H9 (cell line): ENCODE data around the gene PRR15. TPM values are rescaled to one million over a fixed set of nuclear protein-coding genes. Genes with fewer than 3 reads are reported as not detected.

Source experiments
- DNase-seq: peaks from one replicate; pipeline ENCODE4 v3.0.0-alpha.2; 2017
- H2AFZ ChIP-seq: one replicate; pipeline ENCODE4 v1.6.1; 2013; ENCODE audit warnings: mild to moderate bottlenecking, low read length, control low read depth, moderate library complexity
- H2AK5ac ChIP-seq: 2 replicates; pipeline ENCODE4 v1.6.1; 2013; ENCODE audit warnings: low read length, control low read depth, mixed read lengths; ENCODE audit not compliant: insufficient read length
- H2BK120ac ChIP-seq: one replicate; pipeline ENCODE4 v1.6.1; 2013; ENCODE audit warnings: low read depth, mild to moderate bottlenecking, low read length, control low read depth, inconsistent platforms; ENCODE audit not compliant: poor library complexity, severe bottlenecking
- H2BK12ac ChIP-seq: 2 replicates; pipeline ENCODE4 v1.6.1; 2013; ENCODE audit warnings: low read length, control low read depth, mixed read lengths, low read depth; ENCODE audit not compliant: insufficient read length
- H2BK15ac ChIP-seq: 2 replicates; pipeline ENCODE4 v1.6.1; 2013; ENCODE audit warnings: low read depth, low read length, control low read depth
- H2BK20ac ChIP-seq: one replicate; pipeline ENCODE4 v1.6.1; 2013; ENCODE audit warnings: low read depth, mild to moderate bottlenecking, low read length, control low read depth, inconsistent platforms; ENCODE audit not compliant: poor library complexity, severe bottlenecking
- H2BK5ac ChIP-seq: 2 replicates; pipeline ENCODE4 v1.6.1; 2013; ENCODE audit warnings: low read length, control low read depth, mixed read lengths; ENCODE audit not compliant: insufficient read length
- H3K14ac ChIP-seq: 2 replicates; pipeline ENCODE4 v1.6.1; 2013; ENCODE audit warnings: low read length, control low read depth; ENCODE audit not compliant: insufficient read depth
- H3K18ac ChIP-seq: 2 replicates; pipeline ENCODE4 v1.6.1; 2013; ENCODE audit warnings: low read depth, mild to moderate bottlenecking, mixed read lengths, low read length, control low read depth; ENCODE audit not compliant: insufficient read length
- H3K23ac ChIP-seq: 2 replicates; pipeline ENCODE4 v1.6.1; 2013; ENCODE audit warnings: low read length, control low read depth, mixed read lengths, low read depth; ENCODE audit not compliant: insufficient read length
- H3K23me2 ChIP-seq: 2 replicates; pipeline ENCODE4 v1.6.1; 2013; ENCODE audit warnings: low read depth, mild to moderate bottlenecking, mixed read lengths, low read length, control low read depth; ENCODE audit not compliant: insufficient read length, poor library complexity, severe bottlenecking
- H3K27ac ChIP-seq: 2 replicates; pipeline ENCODE4 v1.5.1; 2013; ENCODE audit warnings: low read length, control low read depth, mixed read lengths, low read depth; ENCODE audit not compliant: insufficient read length
- H3K27me3 ChIP-seq: 2 replicates; pipeline ENCODE4 v1.6.1; 2013; ENCODE audit warnings: low read length, control low read depth, inconsistent platforms; ENCODE audit not compliant: insufficient read depth
- H3K4ac ChIP-seq: 2 replicates; pipeline ENCODE4 v1.6.1; 2013; ENCODE audit warnings: low read depth, mild to moderate bottlenecking, control low read depth, inconsistent platforms, low read length, moderate library complexity
- H3K4me1 ChIP-seq: 2 replicates; pipeline ENCODE4 v1.6.1; 2013; ENCODE audit warnings: low read length, control low read depth, inconsistent platforms; ENCODE audit not compliant: insufficient read depth
- H3K4me2 ChIP-seq: 2 replicates; pipeline ENCODE4 v1.6.1; 2013; ENCODE audit warnings: low read length, control low read depth, mixed read lengths; ENCODE audit not compliant: insufficient read length, insufficient read depth
- H3K56ac ChIP-seq: 2 replicates; pipeline ENCODE4 v1.6.1; 2013; ENCODE audit warnings: low read depth, mild to moderate bottlenecking, mixed read lengths, low read length, control low read depth; ENCODE audit not compliant: insufficient read length
- H3K79me1 ChIP-seq: 2 replicates; pipeline ENCODE4 v1.6.1; 2013; ENCODE audit warnings: low read depth, mild to moderate bottlenecking, moderate library complexity, low read length, control low read depth, inconsistent platforms; ENCODE audit not compliant: insufficient read depth, poor library complexity, severe bottlenecking
- H3K79me2 ChIP-seq: 2 replicates; pipeline ENCODE4 v1.6.1; 2013; ENCODE audit warnings: low read length, control low read depth, inconsistent platforms; ENCODE audit not compliant: insufficient read depth
- H3K9ac ChIP-seq: 2 replicates; pipeline ENCODE4 v1.6.1; 2013; ENCODE audit warnings: low read length, control low read depth, mixed read lengths; ENCODE audit not compliant: insufficient read length; ENCODE audit errors: extremely low read depth
- H3K9me3 ChIP-seq: one replicate; pipeline ENCODE4 v1.6.1; 2013; ENCODE audit warnings: low read depth, low read length, inconsistent platforms; ENCODE audit not compliant: control insufficient read depth
- H3T11ph ChIP-seq: one replicate; pipeline ENCODE4 v1.6.1; 2013; ENCODE audit warnings: mild to moderate bottlenecking, low read length, control low read depth, inconsistent platforms
- H4K20me1 ChIP-seq: one replicate; pipeline ENCODE4 v1.6.1; 2013; ENCODE audit not compliant: control insufficient read depth, insufficient read length, insufficient read depth
- H4K5ac ChIP-seq: 2 replicates; pipeline ENCODE4 v1.6.1; 2013; ENCODE audit warnings: low read depth, mild to moderate bottlenecking, mixed read lengths, low read length, control low read depth; ENCODE audit not compliant: insufficient read length
- H4K8ac ChIP-seq: replicated peaks from 2 replicates; pipeline ENCODE4 v1.6.1; 2013; ENCODE audit warnings: low read length, control low read depth, mixed read lengths, low read depth; ENCODE audit not compliant: insufficient read length
- H4K91ac ChIP-seq: 2 replicates; pipeline ENCODE4 v1.6.1; 2013; ENCODE audit warnings: low read depth, mild to moderate bottlenecking, moderate library complexity, mixed read lengths, low read length, control low read depth; ENCODE audit not compliant: insufficient read length
- H3K27ac Mint-ChIP-seq, 3 experiments: 2 replicates in 2 of 3; 3 replicates in 1 of 3; pipeline ENCODE4 v1.8.0; 2020 to 2021; ENCODE audit warnings: mixed read lengths in 3 of 3, mild to moderate bottlenecking in 1 of 3, moderate library complexity in 1 of 3
- H3K27me3 Mint-ChIP-seq: 2 replicates; pipeline ENCODE4 v1.8.0; 2021; ENCODE audit warnings: low read depth, mild to moderate bottlenecking, moderate library complexity, mixed read lengths
- H3K36me3 Mint-ChIP-seq, 3 experiments: 2 replicates in 2 of 3; 3 replicates in 1 of 3; pipeline ENCODE4 v1.8.0; 2020 to 2021; ENCODE audit warnings: low read depth in 3 of 3, mixed read lengths in 3 of 3; ENCODE audit not compliant: insufficient read depth in 1 of 3
- H3K4me1 Mint-ChIP-seq, 2 experiments: 2 replicates each; pipeline ENCODE4 v1.8.0; 2020; ENCODE audit warnings: mixed read lengths in 2 of 2
- H3K4me3 Mint-ChIP-seq, 2 experiments: 2 replicates in 1 of 2; 3 replicates in 1 of 2; pipeline ENCODE4 v1.8.0; 2020 to 2021; ENCODE audit warnings: mild to moderate bottlenecking in 2 of 2, mixed read lengths in 2 of 2, moderate library complexity in 1 of 2
- H3K9me3 Mint-ChIP-seq, 2 experiments: 2 replicates in 1 of 2; 3 replicates in 1 of 2; pipeline ENCODE4 v1.8.0; 2020; ENCODE audit warnings: mild to moderate bottlenecking in 2 of 2, mixed read lengths in 2 of 2, moderate library complexity in 1 of 2
- WGBS: extraction: QIAGEN DNeasy Blood & Tissue Kit; methylation state at CpG from one replicate; pipeline ENCODE4 v1.1.7; 2013; ENCODE audit warnings: missing lambda C conversion rate, low lambda C conversion rate, mixed read lengths; ENCODE audit not compliant: insufficient read length; ENCODE audit errors: extremely low coverage; 5-methylcytosine and 5-hydroxymethylcytosine counted together
- total RNA-seq: library from RNA; stranded (reverse); gene quantifications from 2 replicates; pipeline ENCODE4 v1.2.1, GENCODE V29; 2021
- TF ChIP-seq, protein P1 (sequence below): fragments of 200-600 bp; sonication (generic); conservative IDR thresholded peaks from 3 replicates; pipeline ENCODE4 v1.8.0; 2021; ENCODE audit warnings: antibody characterized with exemption, mild to moderate bottlenecking

Gene PRR15
- total RNA-seq, 1 experiment from 2014 or later = 15.1 TPM

DNA sequence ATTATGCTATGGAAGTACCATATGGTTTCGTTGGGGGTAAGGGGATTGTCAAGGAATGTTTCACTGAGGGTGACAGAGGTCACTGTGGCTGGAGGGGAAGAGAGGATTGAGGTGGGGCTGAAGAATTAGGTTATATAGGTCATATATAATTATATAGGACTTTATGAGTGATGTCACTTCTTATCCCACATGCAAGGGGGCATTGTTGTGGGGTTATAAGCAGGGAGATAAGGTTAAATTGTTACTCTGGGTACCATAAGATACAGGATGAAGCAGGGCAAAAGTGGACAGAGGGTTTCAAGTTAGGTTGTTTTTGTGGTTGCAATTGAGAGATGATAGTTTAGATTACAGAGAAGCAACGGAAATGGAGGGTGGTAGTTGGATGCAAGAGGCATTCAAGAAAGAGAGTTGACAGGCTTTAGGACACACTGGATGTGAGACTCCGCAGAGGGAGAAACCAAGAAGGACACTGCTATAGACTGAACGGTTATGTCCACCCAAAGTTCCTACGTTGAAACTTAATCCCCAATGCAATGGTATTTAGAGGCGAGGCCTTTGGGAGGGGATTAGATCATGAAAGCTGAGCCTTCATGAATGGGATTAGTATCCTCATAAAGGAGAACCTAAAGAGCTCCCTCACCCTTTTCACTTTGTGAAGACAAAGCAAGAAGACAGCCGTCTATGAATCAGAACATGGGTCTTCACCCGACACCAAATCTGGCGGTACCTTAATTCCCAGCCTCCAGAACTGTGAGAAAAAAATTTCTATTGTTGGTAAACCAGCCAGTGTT is 7.0 kb upstream of the PRR15 start:
- Histone ChIP-seq H3K4me2 (no peak overlapping the region), H3K14ac (no peak overlapping the region), H4K91ac (no peak overlapping the region), H4K20me1 (no peaks in the 10 kb centered on the region), H2BK120ac (no peak overlapping the region), H2AK5ac (no peak overlapping the region), H3K27me3 (no peaks in the 10 kb centered on the region; the same call in 1 of the 2 replicates), H3K79me1 (no peaks in the 10 kb centered on the region), H3K23me2 (no peaks in the 10 kb centered on the region), H4K8ac (no peak overlapping the region), H3K79me2 (no peaks in the 10 kb centered on the region), H2BK12ac (no peak overlapping the region), H2BK20ac (no peak overlapping the region), H3K4ac (no peak overlapping the region), H3K27ac (no peak overlapping the region), H2BK5ac (no peak overlapping the region), H3K9me3 (no peaks in the 10 kb centered on the region), H3T11ph (no peak overlapping the region), H2BK15ac (no peak overlapping the region), H3K4me1 (peaks cover 14% of the 10 kb centered on the region; the same call in 1 of the 2 replicates), H3K56ac (no peak overlapping the region), H3K9ac (no peak overlapping the region), H4K5ac (no peak overlapping the region), H3K23ac (no peak overlapping the region), H3K18ac (no peak overlapping the region), H2AFZ (no peak overlapping the region)
- no peak overlapping the region; a peak in 1 of 5 replicates for H3K4me3 Mint-ChIP-seq
- H3K36me3 Mint-ChIP-seq = peaks cover 3 to 5% (median 3%) of the 10 kb centered on the region in 3 experiments; a peak in 6 of 7 replicates
- H3K4me1 Mint-ChIP-seq = peaks cover 32 to 35% of the 10 kb centered on the region in 2 experiments
- peak overlapping the region in 1 of 3 experiments; percentile 42; a peak in 2 of 7 replicates for H3K27ac Mint-ChIP-seq
- peaks cover 0 to 2% of the 10 kb centered on the region in 2 experiments; a peak in 1 of 5 replicates for H3K9me3 Mint-ChIP-seq
- WGBS = no CpG with 5 or more reads among the region's 9 CpGs
- peaks cover 5% of the 10 kb centered on the region for H3K27me3 Mint-ChIP-seq
- DNase-seq = no peak
- TF ChIP-seq, protein P1, sequence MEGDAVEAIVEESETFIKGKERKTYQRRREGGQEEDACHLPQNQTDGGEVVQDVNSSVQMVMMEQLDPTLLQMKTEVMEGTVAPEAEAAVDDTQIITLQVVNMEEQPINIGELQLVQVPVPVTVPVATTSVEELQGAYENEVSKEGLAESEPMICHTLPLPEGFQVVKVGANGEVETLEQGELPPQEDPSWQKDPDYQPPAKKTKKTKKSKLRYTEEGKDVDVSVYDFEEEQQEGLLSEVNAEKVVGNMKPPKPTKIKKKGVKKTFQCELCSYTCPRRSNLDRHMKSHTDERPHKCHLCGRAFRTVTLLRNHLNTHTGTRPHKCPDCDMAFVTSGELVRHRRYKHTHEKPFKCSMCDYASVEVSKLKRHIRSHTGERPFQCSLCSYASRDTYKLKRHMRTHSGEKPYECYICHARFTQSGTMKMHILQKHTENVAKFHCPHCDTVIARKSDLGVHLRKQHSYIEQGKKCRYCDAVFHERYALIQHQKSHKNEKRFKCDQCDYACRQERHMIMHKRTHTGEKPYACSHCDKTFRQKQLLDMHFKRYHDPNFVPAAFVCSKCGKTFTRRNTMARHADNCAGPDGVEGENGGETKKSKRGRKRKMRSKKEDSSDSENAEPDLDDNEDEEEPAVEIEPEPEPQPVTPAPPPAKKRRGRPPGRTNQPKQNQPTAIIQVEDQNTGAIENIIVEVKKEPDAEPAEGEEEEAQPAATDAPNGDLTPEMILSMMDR = peak; percentile 59
